ENCODE results near the gene ALS2.

GRCh38 chr2:201790291-201790690 lies 9.6 kb upstream of the ALS2 start:
- no peak for TF ChIP-seq CTCF (IDR thresholded peaks at IDR 0.05; ENCODE audit: poor library complexity)
- TF ChIP-seq EZH2 (IDR thresholded peaks at IDR 0.05; ENCODE audit: borderline replicate concordance) = no peak
- TF ChIP-seq EZH2phosphoT487 (IDR thresholded peaks at IDR 0.05; ENCODE audit: low read depth, severe bottlenecking, unreplicated experiment) = no peak
